ENCODE measurements around the gene MRPL27.

GRCh38 chr17:50346313-50347116 lies 26.5 kb downstream of the MRPL27 start:
- TF ChIP-seq CTCF (IDR thresholded peaks at IDR 0.05), result no peak
- peak in 1 of 2 donors; percentile 2 for TF ChIP-seq POLR2A (IDR thresholded peaks at IDR 0.05)

All from Peyer's patch (tissue), 4 donors.